Fibroblast of skin of scalp (primary cell): ENCODE data around the gene TNS3. TPM values are rescaled to one million over a fixed set of nuclear protein-coding genes. Genes with fewer than 3 reads are reported as not detected.
"Not testable (repeated sequence)": the region's sequence is repeated elsewhere in the genome, so short reads cannot be mapped to it uniquely, and the experiment has no call there.

Source experiments
- DNase-seq: peaks from one replicate; pipeline ENCODE4 v3.0.0-alpha.2; 2013
- polyA plus RNA-seq, 2 experiments: library from polyadenylated mRNA; unstranded; fragments of 120-200 nt; gene quantifications; one replicate each; pipeline ENCODE4 v1.2.1, GENCODE V29; 2013; ENCODE audit not compliant: insufficient read length in 2 of 2

The TNS3 gene
- polyA plus RNA-seq (2013, experiment 1 of 2; ENCODE audit: insufficient read length) = 48.6 TPM
- 50.1 TPM for polyA plus RNA-seq (2013, experiment 2 of 2; ENCODE audit: insufficient read length)

- no peak for DNase-seq
Observed at GRCh38 chr7:47581804-47582763, at the start of gene TNS3. TSS of gene TNS3 (minus strand) at chr7:47582111. CDS start at chr7:47439636, 142,475 bp downstream.

- DNase-seq = no peak
Observed at GRCh38 chr7:47631711-47632110, 49.8 kb upstream of the TNS3 start.

- no peak for DNase-seq
Observed at GRCh38 chr7:47627580-47628283, 45.8 kb upstream of the TNS3 start.

DNA sequence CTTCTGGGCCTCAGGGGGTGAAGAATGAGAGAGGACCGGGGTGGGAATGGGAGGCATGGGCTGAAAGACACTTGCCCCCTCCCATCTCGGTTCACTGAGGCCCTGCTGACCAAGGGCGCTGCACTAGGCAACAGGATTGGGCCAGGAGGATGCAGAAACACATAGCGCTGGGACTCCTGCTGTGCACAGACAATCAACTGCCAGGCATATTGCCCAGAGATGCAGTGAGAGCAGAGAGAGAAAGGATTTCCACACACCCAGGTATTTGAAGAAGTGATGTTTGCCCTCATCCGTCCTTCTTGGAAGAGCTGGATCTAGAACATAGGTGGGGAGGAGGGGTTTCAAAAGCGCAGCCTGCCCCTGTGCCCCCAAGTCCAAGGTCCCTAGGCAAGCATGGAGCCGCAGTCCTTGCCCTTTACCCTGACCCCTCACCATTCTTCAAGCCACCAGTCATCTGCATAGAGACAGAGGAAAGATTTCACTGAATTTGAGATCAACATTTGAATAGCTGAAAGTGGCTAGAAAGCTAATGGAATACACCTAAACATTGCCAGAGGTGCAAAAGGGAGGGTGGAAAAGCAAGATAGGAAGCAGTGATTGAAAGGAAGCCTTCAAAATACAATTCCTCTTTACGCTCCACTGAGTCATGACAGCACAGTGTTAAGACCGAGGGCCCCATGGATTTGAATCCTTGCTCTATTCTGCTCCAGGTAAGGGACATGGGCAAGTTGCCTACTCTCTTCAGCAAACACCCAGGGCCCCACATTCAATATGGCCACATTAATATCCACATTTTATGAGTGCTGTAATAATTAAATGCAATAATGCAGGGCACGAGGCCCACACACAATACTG is 44.2 kb upstream of the TNS3 start:
- no peak for DNase-seq

GRCh38 chr7:47624689-47625088 is 42.8 kb upstream of the TNS3 start:
- no peak for DNase-seq

GRCh38 chr7:47622946-47623640 is 41.2 kb upstream of the TNS3 start:
- DNase-seq = peak; percentile 98

DNA sequence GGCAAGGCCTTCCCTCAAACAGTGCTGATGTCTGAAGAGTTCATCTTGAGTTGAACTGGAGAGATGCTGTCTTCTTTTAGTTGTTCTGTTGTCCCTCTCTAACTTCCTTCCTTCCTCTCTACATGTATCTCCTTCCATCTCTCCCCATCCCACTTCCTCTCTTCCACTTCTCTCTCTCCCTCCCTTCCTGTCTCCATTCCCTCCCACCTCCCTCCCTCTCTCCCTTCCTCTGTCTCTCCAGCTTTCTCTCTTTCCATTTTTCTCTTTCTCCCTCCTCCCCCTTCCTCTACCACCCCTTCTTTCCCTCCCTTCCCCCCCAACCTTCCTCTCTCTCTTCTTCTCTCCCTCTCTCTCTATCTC is 40.7 kb upstream of the TNS3 start:
- no peak for DNase-seq

GRCh38 chr7:47621979-47622561 is 40.2 kb upstream of the TNS3 start:
- DNase-seq = no peak

DNA sequence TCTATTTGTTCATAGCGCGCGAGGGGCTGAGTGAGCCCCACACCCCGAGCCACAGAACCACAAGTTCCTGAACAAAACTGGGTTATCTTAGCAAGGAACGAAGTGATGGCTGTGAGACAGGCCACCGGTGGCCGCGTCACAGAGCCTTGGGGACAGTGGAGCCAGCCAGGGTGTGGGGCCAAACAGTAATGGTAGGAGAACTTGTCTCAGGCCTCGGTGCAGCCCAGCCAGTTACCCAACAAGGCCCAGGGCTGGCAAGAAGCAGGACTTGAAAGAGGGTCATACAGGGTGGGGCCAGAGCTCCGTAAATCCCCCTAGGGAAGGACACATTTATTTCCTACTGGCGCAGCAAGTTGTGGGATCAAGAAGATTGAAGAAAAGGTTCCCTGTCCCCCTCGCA is 39.4 kb upstream of the TNS3 start:
- DNase-seq = no peak

GRCh38 chr7:47619806-47620205 is 37.9 kb upstream of the TNS3 start:
- DNase-seq = no peak

GRCh38 chr7:47617131-47617530 is 35.2 kb upstream of the TNS3 start:
- DNase-seq = no peak

DNA sequence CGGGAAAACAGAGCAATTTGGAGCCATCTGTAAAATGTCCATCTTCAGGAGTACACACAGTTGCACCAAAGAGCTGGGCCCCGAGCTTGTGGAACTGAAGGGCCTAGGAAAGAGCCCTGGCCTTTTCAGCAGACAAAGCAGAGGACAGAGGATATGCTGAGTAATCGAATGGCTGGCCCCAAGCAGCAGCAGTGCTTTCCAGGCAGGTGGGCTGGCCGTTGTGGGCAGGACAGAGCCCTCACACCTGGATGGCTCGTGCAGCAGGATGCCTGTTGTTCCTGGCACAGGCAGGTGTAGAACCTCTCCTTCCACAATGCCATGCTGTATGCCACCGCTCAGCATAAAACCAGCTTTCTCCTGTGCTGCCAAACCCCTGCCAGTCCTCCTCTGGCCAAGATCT is 32.5 kb upstream of the TNS3 start:
- DNase-seq = no peak

DNA sequence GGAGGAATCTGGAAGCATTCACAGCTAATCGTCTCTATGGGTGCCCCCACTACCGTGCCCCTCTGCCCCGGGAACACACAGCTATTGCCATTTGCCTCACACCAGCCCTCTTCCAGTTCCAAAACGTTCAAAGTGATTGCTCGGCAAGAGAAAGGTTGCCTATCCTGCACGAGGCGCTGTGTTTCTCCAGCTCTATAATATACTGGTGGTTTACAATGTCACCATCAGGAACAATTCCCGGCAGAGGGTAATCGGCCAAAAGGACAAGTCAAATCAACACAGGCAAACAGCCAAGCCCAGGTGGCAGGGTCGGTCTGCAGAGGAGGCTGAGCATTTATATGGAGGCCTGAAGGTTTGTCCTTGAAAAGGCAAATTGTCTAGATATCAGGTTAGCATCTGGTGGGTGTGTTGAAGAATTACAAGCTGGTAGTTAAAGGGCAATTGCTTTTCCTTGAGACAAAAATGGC is 29.2 kb upstream of the TNS3 start:
- DNase-seq = no peak

DNA sequence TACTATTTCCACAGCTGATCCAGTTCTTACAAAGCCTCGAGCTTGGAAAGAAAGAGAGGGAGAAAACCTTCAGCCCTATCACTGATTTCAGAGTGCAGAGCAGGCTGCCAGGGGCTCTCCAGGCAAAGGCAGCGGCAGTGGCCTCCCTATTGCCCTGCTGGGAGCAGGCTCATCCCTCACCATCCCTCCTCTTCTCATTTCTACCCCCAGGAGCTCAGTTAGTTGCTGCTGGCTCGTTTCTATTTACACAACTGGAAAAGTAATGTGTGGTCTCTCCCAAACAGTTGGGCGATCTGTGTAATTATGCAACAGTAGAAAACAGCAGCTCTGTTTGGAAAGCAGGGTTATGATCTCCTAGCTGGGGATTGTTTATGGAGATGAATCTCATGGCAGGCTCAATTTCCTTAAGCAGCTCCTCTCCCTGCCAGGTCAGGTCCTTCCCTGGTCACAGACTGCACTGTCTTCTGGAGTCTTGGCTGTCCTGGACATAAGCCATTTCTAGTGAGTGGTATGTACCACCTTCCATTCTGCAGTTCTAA is 28.7 kb upstream of the TNS3 start:
- peak; percentile 91 for DNase-seq

GRCh38 chr7:47609803-47610452 is 28.0 kb upstream of the TNS3 start:
- DNase-seq = peak; percentile 57

DNA sequence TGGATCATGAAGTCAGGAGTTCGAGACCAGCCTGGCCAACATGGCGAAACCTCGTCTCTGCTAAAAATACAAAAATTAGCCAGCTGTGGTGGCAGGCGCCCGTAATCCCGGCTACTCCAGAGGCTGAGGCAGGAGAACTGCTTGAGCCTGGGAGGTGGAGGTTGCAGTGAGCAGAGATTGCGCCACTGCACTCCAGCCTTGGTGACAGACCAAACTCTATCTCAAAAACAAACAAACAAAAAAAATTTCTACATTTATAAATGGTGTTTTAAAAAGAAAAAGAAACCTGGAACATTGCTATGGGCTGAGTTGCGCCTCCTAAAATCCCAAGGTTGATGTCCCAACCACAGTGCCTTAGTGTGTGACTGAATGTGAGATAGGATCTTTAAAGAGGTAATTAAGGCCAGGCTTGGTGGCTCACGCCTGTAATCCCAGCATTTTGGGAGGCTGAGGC is 24.7 kb upstream of the TNS3 start:
- DNase-seq = not testable (repeated sequence)

DNA sequence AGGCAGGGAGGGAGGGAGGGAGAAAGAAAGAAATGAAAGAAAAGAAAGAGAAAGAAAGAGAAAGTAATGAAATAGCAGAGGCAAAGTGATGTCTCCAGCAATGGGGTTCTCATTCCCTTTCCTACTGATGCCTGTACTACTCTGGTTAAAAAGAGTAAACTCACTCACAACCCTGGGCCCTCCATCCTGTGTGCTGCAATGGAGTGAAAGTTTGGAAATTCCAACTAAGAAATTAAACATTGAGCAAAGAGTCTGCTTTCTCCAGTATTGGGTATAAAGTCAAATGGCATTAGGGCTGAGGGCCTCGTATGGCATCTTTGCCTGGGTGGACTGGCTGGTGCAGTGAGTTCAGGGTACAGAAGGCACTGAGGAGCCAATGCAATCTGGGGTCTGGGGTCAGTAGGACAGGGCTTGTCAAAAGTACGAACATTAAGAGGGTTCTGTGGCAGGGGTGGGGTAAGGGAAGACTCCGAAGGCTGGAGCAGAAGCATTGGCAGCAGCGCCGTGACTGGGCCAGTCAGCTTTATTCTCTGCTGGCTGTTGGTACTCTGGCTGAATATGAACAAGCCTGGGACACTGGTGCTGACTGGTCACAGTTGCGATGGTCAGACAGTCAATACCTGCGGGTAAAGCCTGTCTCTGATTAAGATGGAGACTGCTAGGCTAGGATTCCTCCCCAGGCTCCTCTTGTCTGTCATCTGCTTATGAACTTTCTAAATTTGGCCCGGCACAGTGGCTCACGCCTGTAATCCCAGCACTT is 24.1 kb upstream of the TNS3 start:
- DNase-seq = no peak

GRCh38 chr7:47604496-47604890 is 22.6 kb upstream of the TNS3 start:
- no peak for DNase-seq

DNA sequence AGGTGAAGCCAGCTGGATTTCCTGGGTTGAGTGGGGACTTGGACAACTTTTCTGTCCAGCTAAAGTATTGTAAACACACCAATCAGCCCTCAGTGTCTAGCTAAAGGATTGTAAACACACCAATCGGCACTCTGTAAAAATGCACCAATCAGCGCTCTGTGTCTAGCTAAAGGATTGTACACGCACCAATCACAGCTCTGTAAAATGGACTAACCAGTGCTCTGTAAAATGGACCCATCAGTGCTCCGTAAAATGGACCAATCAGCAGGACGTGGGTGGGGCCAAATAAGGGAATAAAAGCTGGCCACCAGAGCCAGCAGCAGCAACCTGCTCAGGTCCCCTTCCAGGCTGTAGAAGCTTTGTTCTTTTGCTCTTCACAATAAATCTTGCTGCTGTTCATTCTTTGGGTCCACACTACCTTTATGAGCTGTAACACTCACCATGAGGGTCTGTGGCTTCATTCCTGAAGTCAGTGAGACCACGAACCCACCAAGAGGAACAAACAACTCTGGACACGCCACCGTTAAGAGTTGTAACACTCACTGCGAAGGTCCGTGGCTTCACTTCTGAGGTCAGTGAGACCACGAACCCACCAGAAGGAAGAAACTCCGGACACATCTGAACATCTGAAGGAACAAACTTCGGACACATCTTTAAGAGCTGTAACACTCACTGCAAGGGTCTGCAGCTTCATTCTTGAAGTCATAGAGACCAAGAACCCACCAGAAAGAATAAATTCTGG is 21.8 kb upstream of the TNS3 start:
- not testable (repeated sequence) for DNase-seq
